Nephron progenitor cell (in vitro differentiated cells): ENCODE data around the gene RNF130.

Experiments used
- DNase-seq: peaks from one replicate; pipeline ENCODE4 v3.0.0; 2021
- H3K27ac Mint-ChIP-seq: 2 replicates; pipeline ENCODE4 v1.8.0; 2021; ENCODE audit warnings: mild to moderate bottlenecking, moderate library complexity, mixed read lengths
- H3K27me3 Mint-ChIP-seq: 2 replicates; pipeline ENCODE4 v1.8.0; 2021; ENCODE audit warnings: mild to moderate bottlenecking, low read depth, mixed read lengths; ENCODE audit not compliant: poor library complexity
- H3K36me3 Mint-ChIP-seq: 2 replicates; pipeline ENCODE4 v1.8.0; 2021; ENCODE audit warnings: low read depth, mixed read lengths
- H3K4me1 Mint-ChIP-seq: 2 replicates; pipeline ENCODE4 v1.8.0; 2021; ENCODE audit warnings: mixed read lengths
- H3K4me3 Mint-ChIP-seq: 2 replicates; pipeline ENCODE4 v1.8.0; 2021; ENCODE audit warnings: mild to moderate bottlenecking, moderate library complexity, mixed read lengths
- H3K9me3 Mint-ChIP-seq: 2 replicates; pipeline ENCODE4 v1.8.0; 2021; ENCODE audit warnings: mild to moderate bottlenecking, moderate library complexity, mixed read lengths
- CTCF ChIP-seq: fragments of 200-600 bp; sonication (generic); IDR thresholded peaks from 2 replicates; pipeline ENCODE4 v1.5.0; 2021; ENCODE audit warnings: antibody characterized with exemption

The RNF130 gene

GRCh38 chr5:180083529-180084060, 12.0 kb upstream of the RNF130 start:
- TF ChIP-seq CTCF = no peak

GRCh38 chr5:180082633-180083420, 11.3 kb upstream of the RNF130 start:
- H3K9me3 Mint-ChIP-seq = peaks cover 22% of the 10 kb centered on the region
- no peak overlapping the region for H3K27ac Mint-ChIP-seq
- no peak for TF ChIP-seq CTCF
- no peak for DNase-seq
- no peaks in the 10 kb centered on the region for H3K36me3 Mint-ChIP-seq
- H3K4me1 Mint-ChIP-seq = peaks cover 16% of the 10 kb centered on the region
- no peak overlapping the region for H3K4me3 Mint-ChIP-seq
- peaks cover 4% of the 10 kb centered on the region for H3K27me3 Mint-ChIP-seq

More at GRCh38 chr5:180083529-180084060, 12.0 kb upstream of the RNF130 start:
- H3K27ac Mint-ChIP-seq = no peak overlapping the region
- peaks cover 14% of the 10 kb centered on the region for H3K9me3 Mint-ChIP-seq
- DNase-seq = no peak
- H3K36me3 Mint-ChIP-seq = no peaks in the 10 kb centered on the region
- H3K27me3 Mint-ChIP-seq = peaks cover 4% of the 10 kb centered on the region
- H3K4me3 Mint-ChIP-seq = no peak overlapping the region
- peaks cover 16% of the 10 kb centered on the region for H3K4me1 Mint-ChIP-seq

- TF ChIP-seq CTCF = no peak
Measured at GRCh38 chr5:180081481-180081880, 9.9 kb upstream of the RNF130 start.

GRCh38 chr5:180080486-180081280, 9.1 kb upstream of the RNF130 start:
- peaks cover 6% of the 10 kb centered on the region for H3K27me3 Mint-ChIP-seq
- DNase-seq = no peak
- H3K27ac Mint-ChIP-seq = no peak overlapping the region
- no peaks in the 10 kb centered on the region for H3K36me3 Mint-ChIP-seq
- no peak for TF ChIP-seq CTCF
- H3K9me3 Mint-ChIP-seq = peaks cover 18% of the 10 kb centered on the region
- H3K4me3 Mint-ChIP-seq = no peak overlapping the region
- peaks cover 16% of the 10 kb centered on the region for H3K4me1 Mint-ChIP-seq

More at GRCh38 chr5:180081481-180081880, 9.9 kb upstream of the RNF130 start:
- Mint-ChIP-seq H3K4me3 (no peak overlapping the region), H3K9me3 (peaks cover 18% of the 10 kb centered on the region), H3K27me3 (peaks cover 5% of the 10 kb centered on the region), H3K27ac (no peak overlapping the region), H3K36me3 (no peaks in the 10 kb centered on the region), H3K4me1 (peaks cover 16% of the 10 kb centered on the region)
- no peak for DNase-seq

- Mint-ChIP-seq H3K27ac (no peak overlapping the region), H3K36me3 (no peaks in the 10 kb centered on the region), H3K9me3 (peaks cover 18% of the 10 kb centered on the region), H3K4me3 (no peak overlapping the region), H3K27me3 (peaks cover 10% of the 10 kb centered on the region), H3K4me1 (peaks cover 16% of the 10 kb centered on the region)
- DNase-seq = no peak
- no peak for TF ChIP-seq CTCF
Measured at GRCh38 chr5:180079702-180080466, 8.3 kb upstream of the RNF130 start.
